ENCODE data around the gene PKP3. TPM values are rescaled to one million over a fixed set of nuclear protein-coding genes. Genes with fewer than 3 reads are reported as not detected.
A peak's percentile ranks its signal among the peaks of the same experiment; 100 is the strongest.

PKP3 gene
- total and polyA plus RNA-seq, 8 donors, result 26.3 to 356 (median 80.8) TPM

- no peak overlapping the region for H3K4me3 ChIP-seq
- intact Hi-C loops (cut with DNase I; ENCODE audit: low total_unique reads), result no loop called here
- 50 to 67% (median 66%) methylated on average over 18 of the region's 18 CpGs for WGBS, 5 donors
- DNase-seq, result peak in 1 of 2 donors; percentile 21
- H3K27me3 ChIP-seq, result peaks cover 0 to 4% (median 0%) of the 10 kb centered on the region in 3 donors
- H3K36me3 ChIP-seq, result no peaks in the 10 kb centered on the region
- H3K27ac ChIP-seq, result peak overlapping the region in 1 of 5 donors; percentile 23
- H3K4me1 ChIP-seq, result peaks cover 22 to 40% (median 29%) of the 10 kb centered on the region in 4 donors
- no peaks in the 10 kb centered on the region for H3K9me3 ChIP-seq
- TF ChIP-seq POLR2A (IDR thresholded peaks at IDR 0.05) (no peak), EP300 (IDR thresholded peaks at IDR 0.05) (no peak)
Observed at GRCh38 chr11:350723-351255, 43.2 kb upstream of the PKP3 start.

GRCh38 chr11:351411-351810 lies 42.6 kb upstream of the PKP3 start:
- DNase-seq, result peak in 1 of 2 donors; percentile 2
- Histone ChIP-seq H3K4me3 (no peak overlapping the region), H3K4me1 (peaks cover 23 to 41% (median 30%) of the 10 kb centered on the region in 4 donors), H3K27me3 (peaks cover 0 to 4% (median 0%) of the 10 kb centered on the region in 3 donors), H3K27ac (peak overlapping the region in 1 of 5 donors; percentile 23), H3K36me3 (no peaks in the 10 kb centered on the region), H3K9me3 (no peaks in the 10 kb centered on the region)
- 96 to 98% (median 96%) methylated on average over 14 of the region's 14 CpGs for WGBS, 5 donors
- TF ChIP-seq CTCF (IDR thresholded peaks at IDR 0.05), result no peak
- TF ChIP-seq POLR2AphosphoS5 (IDR thresholded peaks at IDR 0.05), result no peak
- intact Hi-C loops (cut with DNase I; ENCODE audit: low total_unique reads), result no loop called here

GRCh38 chr11:352456-353031 lies 41.5 kb upstream of the PKP3 start:
- Histone ChIP-seq H3K9me3 (no peaks in the 10 kb centered on the region), H3K27me3 (peaks cover 0 to 4% (median 0%) of the 10 kb centered on the region in 3 donors), H3K27ac (peak overlapping the region in 4 of 5 donors; percentile 93 to 99 (median 96)), H3K4me3 (no peak overlapping the region), H3K4me1 (peaks cover 23 to 41% (median 30%) of the 10 kb centered on the region in 4 donors), H3K36me3 (no peaks in the 10 kb centered on the region)
- TF ChIP-seq POLR2AphosphoS5 (IDR thresholded peaks at IDR 0.05) (no peak), CTCF (IDR thresholded peaks at IDR 0.05) (no peak), EP300 (IDR thresholded peaks at IDR 0.05) (no peak), POLR2A (IDR thresholded peaks at IDR 0.05) (no peak)
- intact Hi-C loops (cut with DNase I; ENCODE audit: low total_unique reads), result no loop called here
- WGBS, 5 donors, result 89 to 94% (median 91%) methylated on average over 12 of the region's 12 CpGs
- peak in 1 of 2 donors; percentile 4 for DNase-seq

- no peaks in the 10 kb centered on the region for H3K9me3 ChIP-seq
- intact Hi-C loops (cut with DNase I; ENCODE audit: low total_unique reads), result no loop called here
- TF ChIP-seq CTCF (IDR thresholded peaks at IDR 0.05) (no peak), EP300 (IDR thresholded peaks at IDR 0.05) (no peak), POLR2AphosphoS5 (IDR thresholded peaks at IDR 0.05) (peak; percentile 49 to 74 (median 51))
- peak overlapping the region; percentile 69 to 99 (median 95) for H3K27ac ChIP-seq
- no peaks in the 10 kb centered on the region for H3K36me3 ChIP-seq
- peak; percentile 87 to 92 for DNase-seq
- peaks cover 23 to 41% (median 32%) of the 10 kb centered on the region in 4 donors for H3K4me1 ChIP-seq
- peaks cover 0 to 6% (median 0%) of the 10 kb centered on the region in 3 donors for H3K27me3 ChIP-seq
- no peak overlapping the region for H3K4me3 ChIP-seq
- WGBS, 5 donors, result 23 to 31% (median 25%) methylated on average over 16 of the region's 16 CpGs
Observed at GRCh38 chr11:353179-353873, 40.7 kb upstream of the PKP3 start.

Data from stomach (tissue), 9 donors.